Measurements from ENCODE around the gene PDZD7.

DNA sequence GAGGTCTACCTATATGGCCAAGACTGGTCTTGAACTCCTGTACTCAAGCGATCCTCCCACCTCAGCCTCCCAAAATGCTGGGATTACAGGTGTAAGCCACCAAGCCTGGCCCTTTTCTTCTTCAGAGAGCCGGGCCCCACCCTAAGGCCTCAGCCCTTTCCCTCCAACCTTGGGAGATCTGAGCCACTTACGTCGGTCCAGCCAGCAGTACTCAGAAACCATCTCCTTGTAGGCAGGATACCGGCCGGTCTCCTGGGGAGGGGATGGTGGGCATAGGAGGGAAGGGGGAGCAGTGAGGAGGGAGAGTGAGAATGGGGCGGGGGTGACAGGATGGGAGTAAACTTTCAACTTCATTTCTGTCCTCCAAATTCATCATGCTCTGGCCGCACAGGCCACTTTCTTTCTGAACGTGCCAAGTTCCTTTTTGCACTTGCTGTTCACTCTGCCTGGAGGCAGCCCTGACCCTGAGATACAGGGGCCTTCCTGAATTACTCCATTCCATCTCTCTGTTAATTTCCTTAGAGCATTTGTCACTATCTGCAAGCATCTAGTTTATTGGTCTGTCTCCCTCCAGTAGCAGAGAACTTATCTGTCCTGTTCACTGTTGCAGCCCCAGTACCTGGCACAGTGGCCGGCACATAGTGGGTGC lies 10.4 kb downstream of the PDZD7 start:
- no peak for TF ChIP-seq CTCF (IDR thresholded peaks at IDR 0.05)
- TF ChIP-seq RFX5 (IDR thresholded peaks at IDR 0.05; ENCODE audit: low read length): no peak
- no peak for TF ChIP-seq USF2 (IDR thresholded peaks at IDR 0.05; ENCODE audit: borderline replicate concordance, low read depth, low read length)
- TF ChIP-seq, protein P1, sequence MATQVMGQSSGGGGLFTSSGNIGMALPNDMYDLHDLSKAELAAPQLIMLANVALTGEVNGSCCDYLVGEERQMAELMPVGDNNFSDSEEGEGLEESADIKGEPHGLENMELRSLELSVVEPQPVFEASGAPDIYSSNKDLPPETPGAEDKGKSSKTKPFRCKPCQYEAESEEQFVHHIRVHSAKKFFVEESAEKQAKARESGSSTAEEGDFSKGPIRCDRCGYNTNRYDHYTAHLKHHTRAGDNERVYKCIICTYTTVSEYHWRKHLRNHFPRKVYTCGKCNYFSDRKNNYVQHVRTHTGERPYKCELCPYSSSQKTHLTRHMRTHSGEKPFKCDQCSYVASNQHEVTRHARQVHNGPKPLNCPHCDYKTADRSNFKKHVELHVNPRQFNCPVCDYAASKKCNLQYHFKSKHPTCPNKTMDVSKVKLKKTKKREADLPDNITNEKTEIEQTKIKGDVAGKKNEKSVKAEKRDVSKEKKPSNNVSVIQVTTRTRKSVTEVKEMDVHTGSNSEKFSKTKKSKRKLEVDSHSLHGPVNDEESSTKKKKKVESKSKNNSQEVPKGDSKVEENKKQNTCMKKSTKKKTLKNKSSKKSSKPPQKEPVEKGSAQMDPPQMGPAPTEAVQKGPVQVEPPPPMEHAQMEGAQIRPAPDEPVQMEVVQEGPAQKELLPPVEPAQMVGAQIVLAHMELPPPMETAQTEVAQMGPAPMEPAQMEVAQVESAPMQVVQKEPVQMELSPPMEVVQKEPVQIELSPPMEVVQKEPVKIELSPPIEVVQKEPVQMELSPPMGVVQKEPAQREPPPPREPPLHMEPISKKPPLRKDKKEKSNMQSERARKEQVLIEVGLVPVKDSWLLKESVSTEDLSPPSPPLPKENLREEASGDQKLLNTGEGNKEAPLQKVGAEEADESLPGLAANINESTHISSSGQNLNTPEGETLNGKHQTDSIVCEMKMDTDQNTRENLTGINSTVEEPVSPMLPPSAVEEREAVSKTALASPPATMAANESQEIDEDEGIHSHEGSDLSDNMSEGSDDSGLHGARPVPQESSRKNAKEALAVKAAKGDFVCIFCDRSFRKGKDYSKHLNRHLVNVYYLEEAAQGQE (IDR thresholded peaks at IDR 0.05; ENCODE audit: low read depth, low read length): no peak
- TF ChIP-seq ZBTB33 (IDR thresholded peaks at IDR 0.05; ENCODE audit: borderline replicate concordance, low read depth): no peak
- no peak for TF ChIP-seq POLR2AphosphoS5 (IDR thresholded peaks at IDR 0.05; ENCODE audit: low read depth, low read length)
- no peak for TF ChIP-seq TAF1 (IDR thresholded peaks at IDR 0.05; ENCODE audit: borderline replicate concordance, low read depth, low read length)
- TF ChIP-seq SMC3 (IDR thresholded peaks at IDR 0.05; ENCODE audit: low read depth, low read length): no peak
- TF ChIP-seq EZH2phosphoT487 (IDR thresholded peaks at IDR 0.05; ENCODE audit: borderline replicate concordance, low read depth): no peak
- TF ChIP-seq EP300 (IDR thresholded peaks at IDR 0.05; ENCODE audit: borderline replicate concordance in 1 of 2, low read depth in 1 of 2, low read length in 1 of 2): no peak
- no peak for TF ChIP-seq NFIC (IDR thresholded peaks at IDR 0.05; ENCODE audit: borderline replicate concordance)
- TF ChIP-seq, protein P2, sequence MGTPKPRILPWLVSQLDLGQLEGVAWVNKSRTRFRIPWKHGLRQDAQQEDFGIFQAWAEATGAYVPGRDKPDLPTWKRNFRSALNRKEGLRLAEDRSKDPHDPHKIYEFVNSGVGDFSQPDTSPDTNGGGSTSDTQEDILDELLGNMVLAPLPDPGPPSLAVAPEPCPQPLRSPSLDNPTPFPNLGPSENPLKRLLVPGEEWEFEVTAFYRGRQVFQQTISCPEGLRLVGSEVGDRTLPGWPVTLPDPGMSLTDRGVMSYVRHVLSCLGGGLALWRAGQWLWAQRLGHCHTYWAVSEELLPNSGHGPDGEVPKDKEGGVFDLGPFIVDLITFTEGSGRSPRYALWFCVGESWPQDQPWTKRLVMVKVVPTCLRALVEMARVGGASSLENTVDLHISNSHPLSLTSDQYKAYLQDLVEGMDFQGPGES (IDR thresholded peaks at IDR 0.05; ENCODE audit: low read depth, low read length): no peak
